Stimulated activated CD4-positive, alpha-beta T cell treated with anti-CD3 and anti-CD28 coated beads, Interleukin-12 subunit alpha, Interleukin-12 subunit beta, amount 100 ng/mL, for 24 hours (primary cell): ENCODE measurements around the gene KLHL3.
A peak's percentile ranks its signal among the peaks of the same experiment; 100 is the strongest.

Experiments used
- DNase-seq, 2 experiments: peaks; one replicate each; pipeline ENCODE4 v3.0.0-alpha.2; 2020; ENCODE audit warnings: low read depth in 2 of 2

The KLHL3 gene

GRCh38 chr5:137708796-137709559 is 26.9 kb downstream of the KLHL3 start:
- no peak for DNase-seq

GRCh38 chr5:137708062-137708461 is 27.8 kb downstream of the KLHL3 start:
- DNase-seq = no peak

GRCh38 chr5:137706841-137707240 is 29.0 kb downstream of the KLHL3 start:
- DNase-seq = no peak

- no peak for DNase-seq
These were observed 30.8 kb downstream of the KLHL3 start for GRCh38 chr5:137705106-137705505.

- DNase-seq = no peak
These were observed 32.3 kb downstream of the KLHL3 start for GRCh38 chr5:137703565-137703964.

- no peak for DNase-seq
These were observed 35.6 kb downstream of the KLHL3 start for GRCh38 chr5:137700282-137700680.

- DNase-seq = no peak
These were observed 36.3 kb downstream of the KLHL3 start for GRCh38 chr5:137699336-137700281.

- peak; percentile 10 to 38 for DNase-seq
These were observed 39.4 kb downstream of the KLHL3 start for GRCh38 chr5:137696481-137696880.

GRCh38 chr5:137695651-137696428 is 40.0 kb downstream of the KLHL3 start:
- DNase-seq = no peak

- DNase-seq = no peak
These were observed 41.8 kb downstream of the KLHL3 start for GRCh38 chr5:137693951-137694721.

- DNase-seq = no peak
These were observed 42.5 kb downstream of the KLHL3 start for GRCh38 chr5:137693307-137693950.

GRCh38 chr5:137689306-137689705 is 46.6 kb downstream of the KLHL3 start:
- no peak for DNase-seq

- DNase-seq = no peak
These were observed 47.6 kb downstream of the KLHL3 start for GRCh38 chr5:137688210-137688840.

- no peak for DNase-seq
These were observed 51.1 kb downstream of the KLHL3 start for GRCh38 chr5:137684761-137685160.

GRCh38 chr5:137681191-137681590 is 54.7 kb downstream of the KLHL3 start:
- no peak for DNase-seq

- DNase-seq = no peak
These were observed 56.0 kb downstream of the KLHL3 start for GRCh38 chr5:137679910-137680309.

GRCh38 chr5:137679195-137679594 is 56.7 kb downstream of the KLHL3 start:
- DNase-seq = no peak

- DNase-seq = no peak
These were observed 63.0 kb downstream of the KLHL3 start for GRCh38 chr5:137672881-137673280.

- DNase-seq = no peak
These were observed 63.9 kb downstream of the KLHL3 start for GRCh38 chr5:137672001-137672400.

- DNase-seq = no peak
These were observed 66.1 kb downstream of the KLHL3 start for GRCh38 chr5:137669811-137670210.
